Fibroblast of lung (primary cell): ENCODE data around the gene STON2. TPM values are rescaled to one million over a fixed set of nuclear protein-coding genes. Genes with fewer than 3 reads are reported as not detected.

Experiments used
- DNase-seq, 2 donors: peaks; one replicate each; pipeline versions ENCODE4 v3.0.0 to v3.0.0-alpha.2; 2010; ENCODE audit warnings: low read depth in 2 of 2
- H2AFZ ChIP-seq: 2 replicates; pipeline ENCODE4 v1.5.1; 2012; ENCODE audit warnings: low read length, control low read depth, inconsistent platforms
- H3K27ac ChIP-seq: 2 replicates; pipeline ENCODE4 v1.5.1; 2011; ENCODE audit warnings: low read length, control low read depth; ENCODE audit not compliant: insufficient read depth
- H3K27me3 ChIP-seq: 2 replicates; pipeline ENCODE4 v1.5.1; 2011; ENCODE audit warnings: mild to moderate bottlenecking, low read length; ENCODE audit not compliant: control insufficient read depth, insufficient read depth
- H3K36me3 ChIP-seq: 2 replicates; pipeline ENCODE4 v1.5.1; 2011; ENCODE audit warnings: low read length; ENCODE audit not compliant: control insufficient read depth, insufficient read depth
- H3K4me1 ChIP-seq: 2 replicates; pipeline ENCODE4 v1.5.1; 2011; ENCODE audit warnings: low read length; ENCODE audit not compliant: control insufficient read depth, insufficient read depth; ENCODE audit errors: extremely low read depth
- H3K4me2 ChIP-seq: 2 replicates; pipeline ENCODE4 v1.5.1; 2011; ENCODE audit warnings: low read length, control low read depth; ENCODE audit not compliant: insufficient read depth; ENCODE audit errors: extremely low read depth
- H3K4me3 ChIP-seq, 4 experiments: fragments of 200-600 bp in 1 of 4; sonication (generic) in 1 of 4; replicated peaks in 1 of 4; 2 replicates each; pipeline ENCODE4 v1.5.1; 2011 to 2016; ENCODE audit warnings: low read length in 4 of 4, low read depth in 3 of 4, mild to moderate bottlenecking in 3 of 4, control low read depth in 2 of 4, inconsistent platforms in 1 of 4, mixed read lengths in 1 of 4; ENCODE audit not compliant: insufficient read depth in 1 of 4; ENCODE audit errors: control extremely low read depth in 1 of 4
- H3K79me2 ChIP-seq: 2 replicates; pipeline ENCODE4 v1.5.1; 2012; ENCODE audit warnings: mild to moderate bottlenecking, low read length, inconsistent platforms; ENCODE audit not compliant: control insufficient read depth, insufficient read depth
- H3K9ac ChIP-seq: 2 replicates; pipeline ENCODE4 v1.5.1; 2011; ENCODE audit warnings: mild to moderate bottlenecking, low read length, control low read depth; ENCODE audit not compliant: insufficient read depth
- H3K9me3 ChIP-seq: 2 replicates; pipeline ENCODE4 v1.5.1; 2012; ENCODE audit warnings: low read depth, low read length; ENCODE audit not compliant: control insufficient read depth, insufficient read depth
- H4K20me1 ChIP-seq: 2 replicates; pipeline ENCODE4 v1.5.1; 2011; ENCODE audit warnings: low read length; ENCODE audit not compliant: control insufficient read depth, insufficient read depth; ENCODE audit errors: extremely low read depth
- EZH2 ChIP-seq: IDR thresholded peaks from 2 replicates; pipeline ENCODE4 v1.5.1; 2012; ENCODE audit warnings: low read length, control low read depth, mild to moderate bottlenecking; ENCODE audit errors: missing control alignments
- polyA plus RNA-seq, 2 donors: library from polyadenylated mRNA; depleted of rRNA in 1 of 2; stranded (reverse) in 1 of 2; unstranded in 1 of 2; fragments of >200 nt; gene quantifications; 2 replicates each; pipeline ENCODE4 v1.2.1, GENCODE V29; 2011 to 2012; ENCODE audit warnings: missing spikeins in 1 of 2
- total RNA-seq: library from RNA; depleted of rRNA; stranded (reverse); fragments of >200 nt; gene quantifications from 2 replicates; pipeline ENCODE4 v1.2.1, GENCODE V29; 2014
- TF ChIP-seq, protein P1 (sequence below), 2 donors: IDR thresholded peaks in 1 of 2; conservative IDR thresholded peaks in 1 of 2; 1 replicate in 1 of 2; 2 replicates in 1 of 2; pipeline ENCODE4 v1.5.1; 2011 to 2012; ENCODE audit warnings: low read length in 2 of 2, control low read depth in 1 of 2, inconsistent platforms in 1 of 2, low read depth in 1 of 2, mild to moderate bottlenecking in 1 of 2

STON2 gene
- total and polyA plus RNA-seq, 2 donors (not counting 1 experiment from before 2014, with no cell fraction given): 1.5 to 52.5 TPM

DNA sequence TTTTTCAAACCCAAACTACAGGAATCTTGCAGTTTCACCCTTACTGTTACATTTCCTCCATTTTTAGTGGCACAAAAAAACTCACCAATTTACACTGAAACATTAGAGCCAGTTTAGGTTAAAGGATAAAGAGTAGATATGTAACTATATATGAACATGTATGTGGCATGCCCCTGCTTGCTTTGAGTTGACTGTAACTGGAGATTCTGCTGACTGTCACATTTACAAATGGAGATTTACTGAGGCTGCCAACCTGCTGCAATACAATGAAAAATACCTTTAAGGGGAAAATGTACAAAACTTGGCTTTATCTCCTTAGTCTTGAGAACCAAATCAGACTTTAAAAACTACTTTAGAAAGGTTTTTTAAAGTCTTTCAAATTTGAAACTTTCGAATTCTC, 28.3 kb downstream of the STON2 start:
- Histone ChIP-seq H3K9ac (no peak overlapping the region), H3K4me2 (no peak overlapping the region), H3K4me1 (no peaks in the 10 kb centered on the region), H3K27me3 (no peaks in the 10 kb centered on the region), H3K4me3 (no peak overlapping the region), H3K9me3 (no peaks in the 10 kb centered on the region), H2AFZ (no peak overlapping the region), H3K27ac (no peak overlapping the region), H3K79me2 (no peaks in the 10 kb centered on the region), H4K20me1 (no peaks in the 10 kb centered on the region), H3K36me3 (no peaks in the 10 kb centered on the region)
- TF ChIP-seq, protein P1, sequence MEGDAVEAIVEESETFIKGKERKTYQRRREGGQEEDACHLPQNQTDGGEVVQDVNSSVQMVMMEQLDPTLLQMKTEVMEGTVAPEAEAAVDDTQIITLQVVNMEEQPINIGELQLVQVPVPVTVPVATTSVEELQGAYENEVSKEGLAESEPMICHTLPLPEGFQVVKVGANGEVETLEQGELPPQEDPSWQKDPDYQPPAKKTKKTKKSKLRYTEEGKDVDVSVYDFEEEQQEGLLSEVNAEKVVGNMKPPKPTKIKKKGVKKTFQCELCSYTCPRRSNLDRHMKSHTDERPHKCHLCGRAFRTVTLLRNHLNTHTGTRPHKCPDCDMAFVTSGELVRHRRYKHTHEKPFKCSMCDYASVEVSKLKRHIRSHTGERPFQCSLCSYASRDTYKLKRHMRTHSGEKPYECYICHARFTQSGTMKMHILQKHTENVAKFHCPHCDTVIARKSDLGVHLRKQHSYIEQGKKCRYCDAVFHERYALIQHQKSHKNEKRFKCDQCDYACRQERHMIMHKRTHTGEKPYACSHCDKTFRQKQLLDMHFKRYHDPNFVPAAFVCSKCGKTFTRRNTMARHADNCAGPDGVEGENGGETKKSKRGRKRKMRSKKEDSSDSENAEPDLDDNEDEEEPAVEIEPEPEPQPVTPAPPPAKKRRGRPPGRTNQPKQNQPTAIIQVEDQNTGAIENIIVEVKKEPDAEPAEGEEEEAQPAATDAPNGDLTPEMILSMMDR (conservative IDR thresholded peaks at IDR 0.05 in 1 of 2, IDR thresholded peaks at IDR 0.05 in 1 of 2; ENCODE audit: low read depth in 1 of 2, low read length in 2 of 2): no peak
- no peak for TF ChIP-seq EZH2
- no peak for DNase-seq

DNA sequence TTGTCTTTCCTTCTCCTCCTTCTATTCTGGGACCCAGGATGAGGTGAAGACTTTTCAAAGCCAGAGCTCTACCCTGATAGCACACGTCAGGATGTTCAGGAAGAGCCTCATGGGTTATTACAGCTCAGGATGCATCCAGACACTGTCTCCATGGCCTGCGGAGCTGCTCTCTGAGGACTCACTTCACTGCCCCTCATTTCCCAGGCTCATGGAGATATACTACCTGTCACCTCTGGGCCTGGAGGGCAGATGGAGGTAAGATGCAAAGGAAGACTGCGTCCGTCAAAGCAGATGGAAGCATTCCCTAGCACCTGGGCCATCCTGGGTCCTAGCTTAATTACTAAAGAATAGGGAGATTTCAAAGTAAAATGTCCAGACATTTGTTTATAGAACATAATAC, 32.6 kb downstream of the STON2 start:
- Histone ChIP-seq H3K9me3 (no peaks in the 10 kb centered on the region), H3K4me2 (no peak overlapping the region), H3K36me3 (no peaks in the 10 kb centered on the region), H3K27ac (no peak overlapping the region), H2AFZ (no peak overlapping the region), H3K4me3 (no peak overlapping the region), H3K4me1 (no peaks in the 10 kb centered on the region), H3K9ac (no peak overlapping the region), H4K20me1 (no peaks in the 10 kb centered on the region), H3K79me2 (no peaks in the 10 kb centered on the region), H3K27me3 (no peaks in the 10 kb centered on the region)
- TF ChIP-seq, protein P1 (conservative IDR thresholded peaks at IDR 0.05 in 1 of 2, IDR thresholded peaks at IDR 0.05 in 1 of 2; ENCODE audit: low read depth in 1 of 2, low read length in 2 of 2): no peak
- TF ChIP-seq EZH2: no peak
- no peak for DNase-seq

DNA sequence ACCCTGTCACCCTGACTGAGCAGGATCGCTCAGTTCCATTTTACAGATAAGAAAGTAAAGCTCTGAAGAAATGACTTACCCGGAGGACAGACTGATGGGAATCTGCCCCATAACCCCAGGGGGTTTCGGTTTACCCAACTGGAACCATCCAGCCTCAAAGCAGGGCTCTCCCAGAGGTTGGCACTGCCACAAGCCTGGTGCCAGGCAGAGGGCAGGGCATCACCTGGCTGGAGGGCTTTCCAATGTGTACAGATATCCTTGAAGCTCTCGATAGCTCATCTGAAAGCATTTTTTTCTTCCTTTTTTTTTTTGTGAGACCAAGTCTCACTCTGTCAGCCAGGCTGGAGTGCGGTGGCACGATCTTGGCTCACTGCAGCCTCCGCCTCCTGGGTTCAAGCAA, 33.2 kb downstream of the STON2 start:
- H3K9ac ChIP-seq: no peak overlapping the region
- no peak overlapping the region for H3K4me2 ChIP-seq
- H3K27me3 ChIP-seq: no peaks in the 10 kb centered on the region

More for the DNA sequence above, 33.2 kb downstream of the STON2 start:
- Histone ChIP-seq H3K79me2 (no peaks in the 10 kb centered on the region), H3K36me3 (no peaks in the 10 kb centered on the region), H2AFZ (no peak overlapping the region), H3K9me3 (no peaks in the 10 kb centered on the region), H3K4me1 (no peaks in the 10 kb centered on the region), H4K20me1 (no peaks in the 10 kb centered on the region), H3K4me3 (no peak overlapping the region), H3K27ac (no peak overlapping the region)
- TF ChIP-seq EZH2: no peak
- TF ChIP-seq, protein P1 (conservative IDR thresholded peaks at IDR 0.05 in 1 of 2, IDR thresholded peaks at IDR 0.05 in 1 of 2; ENCODE audit: low read depth in 1 of 2, low read length in 2 of 2): no peak
- DNase-seq: no peak
